Activated CD8-positive, alpha-beta T cell treated with anti-CD3 and anti-CD28 coated beads for 36 hours (primary cell): ENCODE results near the gene SUPT7L. TPM values are rescaled to one million over a fixed set of nuclear protein-coding genes. Genes with fewer than 3 reads are reported as not detected.
A peak's percentile ranks its signal among the peaks of the same experiment; 100 is the strongest.

Experiments used
- ATAC-seq: fragments of 200-7000 bp; cut with Tn5 transposase; one replicate; pipeline ENCODE4 v1.10.0; 2021; ENCODE audit warnings: mild to moderate bottlenecking, moderate library complexity
- CTCF ChIA-PET: fragments of 350-600 bp; sonication (Branson Sonifier 250); formaldehyde crosslinking; loops from one replicate; lab custom pipeline; 2021; ENCODE audit warnings: antibody characterized with exemption; lab: Charles Lee
- POLR2A ChIA-PET: fragments of 350-600 bp; sonication (Branson Sonifier 250); formaldehyde crosslinking; loops from one replicate; lab custom pipeline; 2021; ENCODE audit warnings: antibody characterized with exemption; lab: Charles Lee
- DNase-seq: peaks from one replicate; pipeline ENCODE4 v3.0.0-alpha.2; 2020
- H3K27ac Mint-ChIP-seq: one replicate; pipeline ENCODE4 v1.8.0; 2021; ENCODE audit warnings: mild to moderate bottlenecking, mixed read lengths
- H3K27me3 Mint-ChIP-seq: one replicate; pipeline ENCODE4 v1.8.0; 2021; ENCODE audit warnings: mixed read lengths
- H3K36me3 Mint-ChIP-seq: one replicate; pipeline ENCODE4 v1.8.0; 2021; ENCODE audit warnings: low read depth, mixed read lengths
- H3K4me1 Mint-ChIP-seq: one replicate; pipeline ENCODE4 v1.8.0; 2021; ENCODE audit warnings: low read depth, mixed read lengths
- H3K4me3 Mint-ChIP-seq: one replicate; pipeline ENCODE4 v1.8.0; 2021; ENCODE audit warnings: mild to moderate bottlenecking, moderate library complexity, mixed read lengths
- H3K9me3 Mint-ChIP-seq: one replicate; pipeline ENCODE4 v1.8.0; 2021; ENCODE audit warnings: mixed read lengths
- CTCF ChIP-seq: fragments of 200-600 bp; IDR thresholded peaks from one replicate; pipeline ENCODE4 v1.8.0; 2022; ENCODE audit warnings: antibody characterized with exemption, mild to moderate bottlenecking
- intact Hi-C: fragments of 100-400 bp; cut with micrococcal nuclease; formaldehyde crosslinking; loops from one replicate; pipeline ENCODE4 v1.10.0; 2022
- total RNA-seq, 2 experiments: library from RNA; stranded (reverse); gene quantifications; one replicate each; pipeline ENCODE4 v1.2.3, GENCODE V29; 2021

SUPT7L gene
- total RNA-seq: 10 to 100 TPM; 21.8 to 22.6 TPM

GRCh38 chr2:27663285-27664153 is at the start of gene SUPT7L, which contains the start of gene SLC4A1AP:
Gene SUPT7L, minus strand, starts transcription at chr2:27663614. Its CDS starts 1,422 bp downstream, at chr2:27662192.
Gene SLC4A1AP, plus strand, starts transcription at chr2:27663889. Its CDS starts 26 bp downstream, at chr2:27663915.
- no peaks in the 10 kb centered on the region for H3K9me3 Mint-ChIP-seq
- H3K4me3 Mint-ChIP-seq: peak within 1 kb of the TSS; percentile 93
- intact Hi-C loops: no loop called here
- H3K4me1 Mint-ChIP-seq: peaks cover 50% of the 10 kb centered on the region
- peaks cover 25% of the 10 kb centered on the region for H3K36me3 Mint-ChIP-seq
- no peaks in the 10 kb centered on the region for H3K27me3 Mint-ChIP-seq
- TF ChIP-seq CTCF: no peak
- H3K27ac Mint-ChIP-seq: peak within 1 kb of the TSS; percentile 100
- DNase-seq (peak; percentile 81), ATAC-seq (peak; percentile 82)
- POLR2A ChIA-PET: interaction anchor here (0.7 to 3.1 kb wide), 24 partner anchors 8 to 294 kb away, joined by 3 to 13 read pairs (median 3); partner anchors contain the start of genes CCDC121, GPN1, NRBP1 and PPM1G
- CTCF ChIA-PET: interaction anchor here (1.0 to 6.6 kb wide), 4 partner anchors 12 to 53 kb away, joined by 3 to 58 read pairs (median 4); no protein-coding TSS in a partner anchor

- Mint-ChIP-seq H3K36me3 (no peaks in the 10 kb centered on the region), H3K27me3 (peaks cover 13% of the 10 kb centered on the region), H3K27ac (no peak overlapping the region), H3K4me3 (no peak overlapping the region), H3K9me3 (no peaks in the 10 kb centered on the region), H3K4me1 (peaks cover 35% of the 10 kb centered on the region)
- ChIA-PET POLR2A (no interaction called here), CTCF (interaction anchor here (1.2 to 5.4 kb wide), 4 partner anchors 9 to 695 kb away, joined by 4 to 25 read pairs (median 14); no protein-coding TSS in a partner anchor)
- DNase-seq: no peak
- no peak for ATAC-seq
- intact Hi-C loops: loop anchor here (10.0 kb wide), 1 partner anchor 682 kb away; the partner anchor contains the start of gene FOSL2
- no peak for TF ChIP-seq CTCF
Measured at GRCh38 chr2:27713201-27713600, 49.8 kb upstream of the SUPT7L start.

GRCh38 chr2:27712522-27712921 is 49.1 kb upstream of the SUPT7L start:
- DNase-seq (no peak), ATAC-seq (no peak)
- Mint-ChIP-seq H3K4me3 (no peak overlapping the region), H3K36me3 (no peaks in the 10 kb centered on the region), H3K4me1 (peaks cover 34% of the 10 kb centered on the region), H3K27ac (no peak overlapping the region), H3K9me3 (no peaks in the 10 kb centered on the region), H3K27me3 (peaks cover 11% of the 10 kb centered on the region)
- CTCF ChIA-PET: interaction anchor here (1.0 to 5.4 kb wide), 6 partner anchors 8 to 696 kb away, joined by 3 to 25 read pairs (median 8); no protein-coding TSS in a partner anchor
- TF ChIP-seq CTCF: no peak
- POLR2A ChIA-PET: no interaction called here
- intact Hi-C loops: loop anchor here (10.0 kb wide), 1 partner anchor 682 kb away; the partner anchor contains the start of gene FOSL2

GRCh38 chr2:27711804-27712203 is 48.4 kb upstream of the SUPT7L start:
- intact Hi-C loops: loop anchor here (10.0 kb wide), 1 partner anchor 683 kb away; the partner anchor contains the start of gene FOSL2
- H3K4me1 Mint-ChIP-seq: peaks cover 29% of the 10 kb centered on the region
- CTCF ChIA-PET: interaction anchor here (1.0 to 5.4 kb wide), 6 partner anchors 8 to 697 kb away, joined by 3 to 25 read pairs (median 4); no protein-coding TSS in a partner anchor
- H3K27me3 Mint-ChIP-seq: peaks cover 8% of the 10 kb centered on the region
- DNase-seq (no peak), ATAC-seq (no peak)
- no peak for TF ChIP-seq CTCF
- no peaks in the 10 kb centered on the region for H3K36me3 Mint-ChIP-seq
- POLR2A ChIA-PET: interaction anchor here (0.7 kb wide), 1 partner anchor 847 kb away, joined by 3 read pairs; no protein-coding TSS in a partner anchor
- H3K27ac Mint-ChIP-seq: no peak overlapping the region
- no peak overlapping the region for H3K4me3 Mint-ChIP-seq
- H3K9me3 Mint-ChIP-seq: no peaks in the 10 kb centered on the region
